HepG2 (cell line): ENCODE data around the gene MGAT5.

Source experiments
- BRCA1 ChIP-seq: sonication (generic); formaldehyde crosslinking; IDR thresholded peaks from 2 replicates; pipeline ENCODE4 v1.4.0; 2020; ENCODE audit warnings: missing genetic modification reagents
- CHD4 ChIP-seq: fragments of 200-600 bp; sonication (generic); IDR thresholded peaks from 2 replicates; pipeline ENCODE4 v1.7.0; 2017; ENCODE audit warnings: mild to moderate bottlenecking, low read length, borderline replicate concordance
- RNF2 ChIP-seq: fragments of 450-650 bp; conservative IDR thresholded peaks from 2 replicates; pipeline ENCODE4 v1.6.1; 2016; ENCODE audit warnings: low read depth
- SP5 ChIP-seq: IDR thresholded peaks from 2 replicates; pipeline ENCODE4 v1.6.1; 2016; ENCODE audit warnings: low read depth, borderline replicate concordance
- TCF7L2 ChIP-seq: IDR thresholded peaks from 2 replicates; pipeline ENCODE4 v1.6.1; 2011; ENCODE audit warnings: mild to moderate bottlenecking, low read depth, low read length, moderate library complexity
- ZNF138 ChIP-seq: sonication (generic); formaldehyde crosslinking; IDR thresholded peaks from 2 replicates; pipeline ENCODE4 v1.5.0; 2020; ENCODE audit warnings: mild to moderate bottlenecking, low read depth, missing genetic modification reagents
- TF ChIP-seq, protein P1 (sequence below): conservative IDR thresholded peaks from 2 replicates; pipeline ENCODE4 v1.6.1; 2018; ENCODE audit warnings: missing genetic modification reagents
- TF ChIP-seq, protein P2 (sequence below): IDR thresholded peaks from 2 replicates; pipeline ENCODE4 v1.6.1; 2016; ENCODE audit warnings: low read depth
- TF ChIP-seq, protein P3 (sequence below): IDR thresholded peaks from 2 replicates; pipeline ENCODE4 v1.6.1; 2016; ENCODE audit warnings: missing compliant biosample characterization, missing genetic modification reagents, borderline replicate concordance
- TF ChIP-seq, protein P4 (sequence below): sonication (generic); formaldehyde crosslinking; IDR thresholded peaks from 2 replicates; pipeline ENCODE4 v1.4.0; 2020; ENCODE audit warnings: mild to moderate bottlenecking, missing genetic modification reagents
- TF ChIP-seq, protein P5 (sequence below), 2 experiments: sonication (generic) in 1 of 2; formaldehyde crosslinking in 1 of 2; IDR thresholded peaks; 2 replicates each; pipeline versions ENCODE4 v1.5.1 to v1.6.1; 2011 to 2020; ENCODE audit warnings: borderline replicate concordance in 1 of 2, low read depth in 1 of 2, low read length in 1 of 2, mild to moderate bottlenecking in 1 of 2, missing genetic modification reagents in 1 of 2, moderate library complexity in 1 of 2

DNA sequence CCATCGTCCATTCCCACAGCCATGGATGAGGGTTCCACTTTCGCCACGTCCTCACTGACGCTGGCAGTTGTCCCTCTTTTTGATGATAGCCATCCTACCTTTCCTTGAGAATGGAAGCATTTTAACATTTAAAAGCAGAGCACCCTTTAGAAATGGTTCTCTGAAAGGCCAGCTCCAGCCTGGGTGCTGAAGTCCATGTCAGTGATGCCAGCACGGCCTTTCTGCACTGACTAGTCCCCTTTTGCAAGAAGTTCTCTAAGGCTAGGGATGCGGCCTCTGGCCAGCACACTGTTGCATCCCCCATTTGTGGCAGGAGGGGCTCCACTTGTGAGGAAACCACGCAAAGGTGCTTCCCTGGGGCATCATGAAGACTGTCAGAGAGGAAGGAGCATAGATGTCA lies 203.5 kb downstream of the MGAT5 start:
- TF ChIP-seq, protein P1, sequence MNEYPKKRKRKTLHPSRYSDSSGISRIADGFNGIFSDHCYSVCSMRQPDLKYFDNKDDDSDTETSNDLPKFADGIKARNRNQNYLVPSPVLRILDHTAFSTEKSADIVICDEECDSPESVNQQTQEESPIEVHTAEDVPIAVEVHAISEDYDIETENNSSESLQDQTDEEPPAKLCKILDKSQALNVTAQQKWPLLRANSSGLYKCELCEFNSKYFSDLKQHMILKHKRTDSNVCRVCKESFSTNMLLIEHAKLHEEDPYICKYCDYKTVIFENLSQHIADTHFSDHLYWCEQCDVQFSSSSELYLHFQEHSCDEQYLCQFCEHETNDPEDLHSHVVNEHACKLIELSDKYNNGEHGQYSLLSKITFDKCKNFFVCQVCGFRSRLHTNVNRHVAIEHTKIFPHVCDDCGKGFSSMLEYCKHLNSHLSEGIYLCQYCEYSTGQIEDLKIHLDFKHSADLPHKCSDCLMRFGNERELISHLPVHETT (CRISPR knock-in tag): no peak
- TF ChIP-seq, protein P2, sequence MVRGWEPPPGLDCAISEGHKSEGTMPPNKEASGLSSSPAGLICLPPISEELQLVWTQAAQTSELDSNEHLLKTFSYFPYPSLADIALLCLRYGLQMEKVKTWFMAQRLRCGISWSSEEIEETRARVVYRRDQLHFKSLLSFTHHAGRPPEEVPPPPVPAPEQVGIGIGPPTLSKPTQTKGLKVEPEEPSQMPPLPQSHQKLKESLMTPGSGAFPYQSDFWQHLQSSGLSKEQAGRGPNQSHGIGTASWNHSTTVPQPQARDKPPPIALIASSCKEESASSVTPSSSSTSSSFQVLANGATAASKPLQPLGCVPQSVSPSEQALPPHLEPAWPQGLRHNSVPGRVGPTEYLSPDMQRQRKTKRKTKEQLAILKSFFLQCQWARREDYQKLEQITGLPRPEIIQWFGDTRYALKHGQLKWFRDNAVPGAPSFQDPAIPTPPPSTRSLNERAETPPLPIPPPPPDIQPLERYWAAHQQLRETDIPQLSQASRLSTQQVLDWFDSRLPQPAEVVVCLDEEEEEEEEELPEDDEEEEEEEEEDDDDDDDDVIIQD (CRISPR knock-in tag): no peak
- TF ChIP-seq, protein P3, sequence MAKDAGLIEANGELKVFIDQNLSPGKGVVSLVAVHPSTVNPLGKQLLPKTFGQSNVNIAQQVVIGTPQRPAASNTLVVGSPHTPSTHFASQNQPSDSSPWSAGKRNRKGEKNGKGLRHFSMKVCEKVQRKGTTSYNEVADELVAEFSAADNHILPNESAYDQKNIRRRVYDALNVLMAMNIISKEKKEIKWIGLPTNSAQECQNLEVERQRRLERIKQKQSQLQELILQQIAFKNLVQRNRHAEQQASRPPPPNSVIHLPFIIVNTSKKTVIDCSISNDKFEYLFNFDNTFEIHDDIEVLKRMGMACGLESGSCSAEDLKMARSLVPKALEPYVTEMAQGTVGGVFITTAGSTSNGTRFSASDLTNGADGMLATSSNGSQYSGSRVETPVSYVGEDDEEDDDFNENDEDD (CRISPR knock-in tag): no peak
- TF ChIP-seq RNF2 (no peak), SP5 (CRISPR knock-in tag) (no peak), ZNF138 (CRISPR knock-in tag) (no peak), CHD4 (no peak), BRCA1 (CRISPR knock-in tag) (no peak), TCF7L2 (no peak)
- TF ChIP-seq, protein P4, sequence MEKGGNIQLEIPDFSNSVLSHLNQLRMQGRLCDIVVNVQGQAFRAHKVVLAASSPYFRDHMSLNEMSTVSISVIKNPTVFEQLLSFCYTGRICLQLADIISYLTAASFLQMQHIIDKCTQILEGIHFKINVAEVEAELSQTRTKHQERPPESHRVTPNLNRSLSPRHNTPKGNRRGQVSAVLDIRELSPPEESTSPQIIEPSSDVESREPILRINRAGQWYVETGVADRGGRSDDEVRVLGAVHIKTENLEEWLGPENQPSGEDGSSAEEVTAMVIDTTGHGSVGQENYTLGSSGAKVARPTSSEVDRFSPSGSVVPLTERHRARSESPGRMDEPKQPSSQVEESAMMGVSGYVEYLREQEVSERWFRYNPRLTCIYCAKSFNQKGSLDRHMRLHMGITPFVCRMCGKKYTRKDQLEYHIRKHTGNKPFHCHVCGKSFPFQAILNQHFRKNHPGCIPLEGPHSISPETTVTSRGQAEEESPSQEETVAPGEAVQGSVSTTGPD (CRISPR knock-in tag): no peak
- TF ChIP-seq, protein P5, sequence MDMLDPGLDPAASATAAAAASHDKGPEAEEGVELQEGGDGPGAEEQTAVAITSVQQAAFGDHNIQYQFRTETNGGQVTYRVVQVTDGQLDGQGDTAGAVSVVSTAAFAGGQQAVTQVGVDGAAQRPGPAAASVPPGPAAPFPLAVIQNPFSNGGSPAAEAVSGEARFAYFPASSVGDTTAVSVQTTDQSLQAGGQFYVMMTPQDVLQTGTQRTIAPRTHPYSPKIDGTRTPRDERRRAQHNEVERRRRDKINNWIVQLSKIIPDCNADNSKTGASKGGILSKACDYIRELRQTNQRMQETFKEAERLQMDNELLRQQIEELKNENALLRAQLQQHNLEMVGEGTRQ (IDR thresholded peaks at IDR 0.05; ENCODE audit: low read depth, low read length): no peak
- TF ChIP-seq, protein P5 (CRISPR knock-in tag; IDR thresholded peaks at IDR 0.05; ENCODE audit: borderline replicate concordance): no peak
